Activated CD4-positive, alpha-beta T cell treated with anti-CD3 and anti-CD28 coated beads for 1 hour (primary cell): ENCODE measurements around the gene GNG12.
"Not testable (repeated sequence)": the region's sequence is repeated elsewhere in the genome, so short reads cannot be mapped to it uniquely, and the experiment has no call there.

Experiments used
- DNase-seq: peaks from one replicate; pipeline ENCODE4 v3.0.0-alpha.2; 2020

Gene GNG12

DNA sequence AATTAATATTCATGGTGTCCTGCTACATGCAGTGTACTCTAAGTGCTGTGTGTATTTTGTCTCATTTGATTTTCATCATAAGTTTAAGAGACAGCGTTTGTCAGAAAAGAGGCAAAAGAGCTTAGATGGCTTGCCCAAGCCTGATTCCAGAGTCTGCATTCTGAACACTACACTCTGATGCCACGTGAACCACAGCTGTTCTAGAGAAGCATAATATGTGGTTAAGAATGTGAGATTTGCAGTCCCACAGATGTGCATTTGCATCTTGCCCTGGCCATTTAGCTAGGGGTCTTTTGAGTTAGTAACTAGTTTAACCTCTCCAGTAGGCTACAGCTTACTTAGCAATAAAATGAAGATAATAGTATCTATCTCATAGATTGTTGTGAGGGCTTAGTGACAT is 157.5 kb downstream of the GNG12 start:
- DNase-seq = no peak

GRCh38 chr1:67674260-67675011 is 158.8 kb downstream of the GNG12 start:
- DNase-seq = peak; percentile 12

DNA sequence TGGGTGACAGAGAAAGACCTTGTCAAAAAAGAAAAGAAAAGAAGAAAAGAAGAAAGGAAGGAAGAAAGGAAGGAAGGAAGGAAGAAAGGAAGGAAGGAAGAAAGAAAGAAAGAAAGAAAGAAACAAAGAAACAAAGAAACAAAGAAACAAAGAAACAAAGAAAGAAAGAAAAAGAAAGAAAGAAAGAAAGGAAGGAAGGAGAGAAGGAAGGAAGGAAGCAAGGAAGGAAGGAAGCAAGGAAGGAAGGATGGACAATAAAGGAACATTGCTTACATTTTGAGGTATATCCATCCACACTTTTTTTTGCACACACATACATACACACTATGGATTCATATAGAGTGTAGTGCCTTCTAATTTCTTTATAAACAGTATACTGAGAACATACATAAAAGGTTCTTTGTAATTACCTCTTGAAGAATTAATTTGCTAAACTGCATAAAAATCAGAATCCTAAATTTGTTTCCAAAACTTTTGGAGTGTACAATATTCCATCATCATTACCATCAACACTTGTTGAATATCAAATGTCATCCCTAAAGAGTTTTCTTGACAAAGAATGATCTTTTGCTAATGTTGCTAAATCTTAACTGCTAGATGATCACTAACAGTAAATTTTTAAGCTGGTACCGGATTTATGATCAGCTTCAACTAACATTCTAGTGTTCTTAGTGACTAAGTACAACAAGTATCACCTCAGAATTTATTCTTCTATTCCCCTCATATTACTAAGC is 159.6 kb downstream of the GNG12 start:
- DNase-seq = no peak

DNA sequence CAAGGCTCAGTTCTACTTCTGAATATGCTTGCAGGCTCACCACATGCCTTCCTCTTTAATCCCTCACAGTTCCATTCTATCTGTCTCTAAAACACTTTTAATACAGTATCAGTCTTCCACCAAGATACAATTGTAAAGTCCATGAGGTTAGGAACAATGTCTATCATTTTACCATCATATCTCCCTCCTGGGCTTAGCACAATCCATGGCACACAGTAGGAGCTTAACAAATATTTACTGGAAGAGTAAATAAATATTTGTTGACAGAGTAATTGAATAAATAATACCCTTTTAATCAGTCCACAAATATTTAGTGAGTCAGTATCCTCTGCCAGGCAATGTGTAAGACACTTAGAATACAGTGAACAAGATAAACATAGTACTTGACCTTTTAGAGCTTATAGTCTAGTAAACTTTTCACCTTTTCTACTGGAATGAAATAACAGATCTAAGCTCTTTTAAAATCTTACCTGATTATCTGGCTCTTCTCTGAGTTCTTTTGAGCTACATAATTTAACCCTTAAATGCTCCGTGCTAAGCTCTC is 160.9 kb downstream of the GNG12 start:
- no peak for DNase-seq

DNA sequence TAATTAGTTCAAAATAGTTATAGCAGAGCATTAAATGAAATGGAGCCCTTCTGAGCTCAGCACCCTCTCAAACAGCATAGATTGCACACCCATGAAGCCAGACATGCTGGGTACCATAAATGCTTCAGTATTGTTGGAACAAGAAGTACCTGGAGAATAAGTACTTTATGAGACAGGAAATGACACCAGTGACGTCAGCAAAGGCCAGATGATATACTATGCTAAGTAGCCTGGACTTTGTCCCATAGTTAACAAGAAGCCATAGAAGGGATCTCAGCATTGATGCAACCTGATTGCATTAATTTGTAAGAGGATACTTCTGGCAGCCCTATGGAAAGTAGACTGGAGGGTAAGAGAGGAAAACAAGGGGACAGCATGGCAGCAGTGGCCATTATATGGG is 164.6 kb downstream of the GNG12 start:
- DNase-seq = no peak

- no peak for DNase-seq
These were observed 166.6 kb downstream of the GNG12 start for GRCh38 chr1:67666636-67667035.

GRCh38 chr1:67665307-67665706 is 168.0 kb downstream of the GNG12 start:
- DNase-seq = not testable (repeated sequence)

GRCh38 chr1:67664048-67664447 is 169.2 kb downstream of the GNG12 start:
- DNase-seq = no peak

DNA sequence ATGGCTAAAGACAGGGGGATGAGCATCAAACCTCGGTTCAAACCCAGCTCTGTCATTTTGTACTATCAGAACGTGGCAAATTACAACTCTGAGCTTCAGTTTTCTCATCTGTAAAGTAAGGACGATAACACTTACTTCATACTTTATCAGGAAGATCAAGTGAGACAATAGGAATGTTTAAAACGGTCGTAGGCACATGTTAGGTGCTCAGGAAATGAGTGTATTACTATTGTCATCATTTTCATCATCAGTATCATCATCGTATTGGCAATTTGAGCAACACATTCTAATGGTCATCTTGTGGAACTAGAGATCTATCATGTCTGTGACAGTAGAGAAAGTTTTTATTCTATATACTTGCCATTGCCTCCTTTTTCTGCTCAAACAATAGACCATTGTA is 170.4 kb downstream of the GNG12 start:
- DNase-seq = no peak

DNA sequence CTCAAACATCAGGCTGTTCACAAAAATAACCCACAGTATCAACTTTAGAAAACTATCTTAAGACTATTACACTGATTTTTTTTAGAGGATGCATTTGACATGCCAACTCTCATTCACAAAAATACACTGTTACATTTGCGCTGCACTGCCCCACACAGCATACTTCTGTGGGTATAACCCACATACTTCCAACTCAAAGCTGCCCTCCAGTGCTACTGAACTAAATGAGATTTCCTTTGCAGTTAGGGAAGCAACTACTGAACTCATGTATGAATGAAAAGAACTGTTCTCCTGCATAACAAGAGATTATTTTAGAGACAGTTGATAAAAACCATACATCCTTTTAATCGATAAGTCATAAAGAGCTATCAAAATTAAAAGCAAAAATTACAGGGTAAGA is 174.0 kb downstream of the GNG12 start:
- no peak for DNase-seq

GRCh38 chr1:67657152-67657551 is 176.1 kb downstream of the GNG12 start:
- DNase-seq = not testable (repeated sequence)

GRCh38 chr1:67655581-67655980 is 177.7 kb downstream of the GNG12 start:
- no peak for DNase-seq

GRCh38 chr1:67653304-67653703 is 180.0 kb downstream of the GNG12 start:
- no peak for DNase-seq

- no peak for DNase-seq
These were observed 180.5 kb downstream of the GNG12 start for GRCh38 chr1:67652800-67653199.
